Activated CD4-positive, alpha-beta T cell treated with anti-CD3 and anti-CD28 coated beads for 4 hours (primary cell): ENCODE results near the gene SLC24A3.
"Not testable (repeated sequence)": the region's sequence is repeated elsewhere in the genome, so short reads cannot be mapped to it uniquely, and the experiment has no call there.

ENCODE experiments used
- DNase-seq, 2 donors: peaks; one replicate each; pipeline ENCODE4 v3.0.0-alpha.2; 2020

Gene SLC24A3

DNA sequence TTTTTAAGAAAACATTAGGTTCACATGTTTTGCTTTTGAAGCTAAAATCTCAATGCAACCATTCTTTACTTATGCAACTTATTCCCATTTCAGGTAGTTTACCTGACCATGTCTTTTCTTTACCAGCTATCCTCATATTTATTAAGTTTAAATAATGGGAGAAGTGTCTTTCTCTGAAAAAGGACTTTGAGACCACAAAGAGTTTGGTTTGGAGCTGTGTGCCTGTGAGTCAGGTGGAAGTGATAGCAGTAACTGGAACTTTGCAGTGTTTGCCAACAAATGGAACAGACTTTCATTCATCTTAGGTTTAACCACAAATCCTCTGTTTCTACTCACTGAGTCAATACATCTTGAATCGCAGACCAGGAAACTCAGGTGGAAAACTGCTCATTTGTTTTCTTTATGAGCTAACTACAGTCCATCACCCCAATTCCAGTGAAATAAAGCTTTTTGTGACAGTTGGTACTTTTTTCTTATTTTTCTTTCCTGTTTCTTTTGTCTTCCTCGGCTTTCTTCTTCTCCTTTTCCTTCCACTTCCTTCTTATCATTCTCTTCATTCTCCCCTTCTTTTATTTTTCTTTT is 397.3 kb downstream of the SLC24A3 start:
- DNase-seq: no peak

DNA sequence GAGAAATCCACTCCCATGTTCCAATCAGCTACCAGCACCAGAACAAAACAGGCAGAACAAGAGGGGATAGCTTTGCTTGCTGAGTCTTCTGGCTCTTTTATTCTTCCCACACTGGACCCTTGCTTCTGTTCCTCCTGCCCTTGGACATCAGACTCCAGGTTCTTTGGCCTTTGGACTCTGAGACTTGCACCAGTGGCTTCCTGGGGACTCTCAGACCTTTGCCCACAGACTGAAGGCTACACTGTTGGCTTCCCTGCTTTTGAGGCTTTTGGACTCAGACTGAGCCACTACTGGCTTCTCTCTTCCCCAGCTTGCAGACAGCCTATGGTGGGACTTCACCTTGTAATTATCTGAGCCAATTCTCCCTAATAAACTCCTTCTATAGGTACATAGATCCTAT is 403.2 kb downstream of the SLC24A3 start:
- no peak for DNase-seq

DNA sequence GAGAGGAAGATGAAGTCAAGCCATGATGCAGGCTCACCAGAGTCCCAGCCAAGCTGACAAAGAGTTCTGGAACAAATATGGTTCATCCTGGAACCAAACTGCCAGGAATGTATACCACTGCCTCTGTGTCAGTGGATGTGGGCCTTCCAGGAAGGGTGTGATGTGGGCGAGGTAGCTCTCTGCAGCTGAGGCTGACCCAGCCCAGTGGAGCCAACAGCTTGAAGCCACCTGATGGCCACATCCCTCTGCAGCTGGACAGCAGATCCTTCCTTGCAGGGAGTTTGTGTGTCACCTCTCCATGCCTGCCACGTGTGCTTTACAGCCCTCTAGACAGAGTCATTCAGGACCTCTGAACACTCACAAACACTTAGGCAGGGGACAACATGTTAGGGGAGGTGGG is 403.6 kb downstream of the SLC24A3 start:
- DNase-seq: no peak

DNA sequence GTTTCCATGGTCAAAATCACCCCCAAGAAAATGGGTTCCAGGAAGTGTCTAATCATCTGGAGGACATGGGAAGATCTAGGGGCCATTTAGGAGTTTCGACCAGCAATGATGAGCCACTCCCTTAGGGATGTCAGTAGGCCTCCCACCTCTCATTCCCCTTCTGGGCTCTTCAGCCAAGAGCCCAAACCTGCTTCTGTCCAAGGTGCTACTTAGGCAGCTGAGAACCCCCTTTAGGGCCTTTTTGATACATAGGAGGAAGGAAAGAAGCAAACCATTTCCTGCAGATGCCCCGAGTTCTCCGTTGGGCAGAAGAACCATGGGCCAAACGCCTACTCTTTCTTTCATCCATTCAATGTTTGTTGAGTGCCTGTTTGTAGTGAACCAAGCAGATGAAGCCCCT is 404.2 kb downstream of the SLC24A3 start:
- no peak for DNase-seq

DNA sequence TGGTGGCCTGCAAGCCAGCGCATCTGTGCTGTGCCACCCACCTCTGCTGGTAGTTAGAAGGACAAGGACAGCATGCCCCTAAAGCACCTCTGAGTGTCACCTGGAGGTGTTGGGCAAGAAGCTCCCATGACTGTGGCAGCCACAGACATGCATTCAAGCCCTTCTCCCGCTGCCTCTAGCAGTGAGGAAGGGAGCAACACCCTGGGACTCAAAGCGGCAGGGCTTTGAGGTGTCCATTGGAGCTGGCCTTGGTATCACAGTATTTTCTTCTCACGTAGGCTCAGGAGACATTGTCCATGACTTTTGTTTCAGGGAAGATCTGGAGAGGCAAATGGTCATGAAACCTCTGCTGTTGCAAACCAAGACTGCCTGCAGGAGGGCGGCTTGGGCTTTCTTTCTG is 404.8 kb downstream of the SLC24A3 start:
- no peak for DNase-seq

DNA sequence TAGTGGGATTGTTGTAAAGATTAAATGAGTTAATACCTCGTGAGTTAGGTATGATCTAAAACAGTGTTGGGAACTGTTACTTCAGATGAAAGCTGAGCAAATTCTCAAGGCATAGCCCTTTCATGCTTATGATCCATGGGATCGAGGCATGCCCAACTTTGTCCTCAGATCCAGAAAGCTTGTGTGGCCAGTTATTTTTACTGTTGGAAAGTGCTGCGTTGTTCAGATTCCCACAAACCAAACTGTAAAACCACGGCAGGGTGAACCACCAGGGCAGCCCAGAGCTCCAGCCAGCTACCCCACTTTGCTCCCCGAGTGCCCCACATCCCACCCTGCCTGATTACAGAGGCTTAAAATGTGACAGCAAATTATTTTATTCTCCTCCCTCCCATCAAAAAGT is 406.3 kb downstream of the SLC24A3 start:
- DNase-seq: no peak

DNA sequence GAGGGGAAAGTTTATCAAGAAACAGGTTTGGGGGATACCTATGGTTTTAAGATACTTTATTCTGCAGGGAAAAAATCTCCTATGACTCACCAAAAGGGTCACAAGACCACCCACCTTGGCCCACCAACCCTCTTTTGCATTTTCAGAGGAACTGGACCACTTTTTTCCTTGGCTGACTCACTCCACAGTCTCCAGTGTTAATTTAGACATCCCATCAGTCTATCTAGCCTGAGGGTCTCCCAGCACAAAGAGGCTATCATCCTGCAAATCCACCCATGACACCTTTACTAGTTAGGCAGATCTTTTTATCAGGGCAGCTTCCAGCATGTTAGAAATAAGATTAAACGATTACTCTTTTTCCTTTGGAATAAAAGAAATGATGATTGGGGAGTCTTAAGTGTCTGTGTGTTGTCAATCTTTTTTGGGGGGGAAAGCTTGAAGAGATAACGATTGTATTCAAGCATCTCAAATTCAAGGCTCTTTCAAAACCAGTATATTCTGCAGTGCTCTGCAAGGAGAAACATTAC is 407.5 kb downstream of the SLC24A3 start:
- no peak for DNase-seq

DNA sequence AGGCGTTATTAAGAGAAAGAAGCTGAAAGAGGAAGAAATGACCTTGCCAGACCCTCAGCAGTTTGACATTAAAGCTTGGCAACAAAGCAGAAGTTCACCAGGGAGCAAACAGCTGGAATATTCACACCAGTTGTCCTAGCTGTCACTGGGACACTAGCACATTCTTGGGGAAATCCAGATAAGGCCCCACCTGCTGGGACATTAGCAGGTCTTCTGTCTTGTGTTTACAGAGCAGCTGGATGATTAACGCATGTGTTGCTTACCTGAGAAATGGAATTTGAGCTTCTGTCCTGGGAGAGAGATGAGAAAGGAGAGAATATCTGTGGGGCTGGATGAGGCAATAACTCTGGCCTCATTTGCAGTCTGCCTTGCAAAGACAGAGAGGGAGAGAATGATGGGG is 408.0 kb downstream of the SLC24A3 start:
- DNase-seq: no peak

DNA sequence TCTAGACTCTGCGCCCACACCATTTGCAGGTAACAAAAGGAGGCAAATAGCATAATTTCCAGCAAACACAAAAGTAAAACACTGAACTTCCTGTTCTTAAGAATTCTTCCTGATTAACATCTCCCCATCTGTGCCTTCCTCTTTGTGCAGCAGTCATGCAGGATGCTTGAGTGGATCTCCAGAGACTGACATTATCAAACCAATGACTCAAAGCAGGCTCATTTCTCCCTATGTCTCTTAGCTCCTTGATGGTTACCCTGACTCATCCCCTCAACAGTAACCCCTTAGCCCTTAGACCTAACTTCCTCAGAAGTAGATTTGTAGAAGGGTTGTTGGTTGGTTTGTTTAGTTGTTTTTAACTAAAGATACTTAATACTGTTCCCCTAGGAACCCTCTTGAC is 408.6 kb downstream of the SLC24A3 start:
- no peak for DNase-seq

DNA sequence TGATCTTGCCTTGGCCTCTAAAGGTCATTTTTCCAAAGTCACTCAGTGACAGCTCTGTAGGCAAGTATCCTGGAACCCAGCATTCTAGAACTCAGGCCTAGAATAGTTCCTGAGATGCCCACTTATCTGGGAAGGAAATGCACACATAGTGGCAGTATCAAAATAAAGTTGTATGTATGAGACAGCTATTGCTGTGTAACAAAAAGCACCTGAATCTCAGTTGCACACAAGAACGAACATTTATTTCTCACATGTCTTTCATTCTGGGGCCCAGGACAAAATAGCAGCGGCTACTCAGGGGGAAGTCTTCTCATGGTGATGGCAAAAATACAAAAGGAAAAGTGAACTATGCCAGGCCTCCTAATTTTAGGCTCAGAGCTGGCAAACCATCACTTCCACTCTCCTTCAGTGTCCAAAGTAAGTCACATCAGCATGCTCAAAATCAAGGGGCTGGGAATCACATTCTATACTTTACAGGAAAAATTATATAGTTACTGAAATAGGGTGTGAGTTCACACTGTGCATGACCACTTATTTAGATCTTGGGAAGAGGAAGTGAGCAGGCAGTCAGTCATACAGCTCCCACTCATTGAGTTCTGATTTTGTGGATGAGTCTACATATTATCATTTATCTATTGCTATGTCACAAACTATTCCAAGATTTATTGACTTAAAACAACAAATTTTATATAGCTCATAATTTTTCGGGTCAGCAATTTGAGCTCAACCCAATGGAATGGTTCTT is 412.0 kb downstream of the SLC24A3 start:
- DNase-seq: no peak

DNA sequence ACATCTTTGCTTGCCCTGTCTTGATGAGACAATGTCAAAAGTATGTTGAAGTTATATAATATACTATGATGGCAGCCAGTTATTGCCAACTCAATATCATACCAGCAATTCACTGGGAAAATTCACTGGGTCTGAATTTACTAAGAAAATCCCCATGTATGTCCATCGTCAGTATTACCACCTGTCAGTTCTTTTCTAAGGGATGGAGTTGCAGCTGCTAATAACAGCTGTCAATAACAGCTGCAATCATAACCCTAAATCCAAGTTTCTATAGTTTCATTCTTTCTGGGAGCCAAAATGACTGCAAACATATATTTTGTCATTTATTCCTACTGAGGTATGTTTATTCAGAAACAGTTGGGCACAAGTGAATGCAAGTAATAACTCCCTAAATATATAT is 413.0 kb downstream of the SLC24A3 start:
- no peak for DNase-seq

DNA sequence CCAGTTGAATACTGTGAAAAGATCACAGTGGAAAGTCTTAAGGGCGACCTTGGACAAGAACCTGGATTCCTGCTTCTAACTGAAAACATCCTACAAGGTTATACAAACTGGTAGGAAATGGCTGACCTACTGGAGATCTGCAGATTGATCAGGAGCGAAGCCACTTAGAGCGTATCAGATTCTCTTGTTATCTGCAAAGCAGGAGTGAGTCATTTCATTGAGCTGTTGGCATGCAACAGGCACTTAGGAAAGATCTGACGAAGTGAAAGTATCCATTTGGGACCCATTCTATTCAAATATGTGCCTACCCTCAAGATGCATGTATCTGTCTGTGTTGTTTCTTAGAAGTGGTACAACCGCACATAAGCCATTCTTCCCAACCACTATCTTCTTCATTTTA is 414.5 kb downstream of the SLC24A3 start:
- DNase-seq: no peak

DNA sequence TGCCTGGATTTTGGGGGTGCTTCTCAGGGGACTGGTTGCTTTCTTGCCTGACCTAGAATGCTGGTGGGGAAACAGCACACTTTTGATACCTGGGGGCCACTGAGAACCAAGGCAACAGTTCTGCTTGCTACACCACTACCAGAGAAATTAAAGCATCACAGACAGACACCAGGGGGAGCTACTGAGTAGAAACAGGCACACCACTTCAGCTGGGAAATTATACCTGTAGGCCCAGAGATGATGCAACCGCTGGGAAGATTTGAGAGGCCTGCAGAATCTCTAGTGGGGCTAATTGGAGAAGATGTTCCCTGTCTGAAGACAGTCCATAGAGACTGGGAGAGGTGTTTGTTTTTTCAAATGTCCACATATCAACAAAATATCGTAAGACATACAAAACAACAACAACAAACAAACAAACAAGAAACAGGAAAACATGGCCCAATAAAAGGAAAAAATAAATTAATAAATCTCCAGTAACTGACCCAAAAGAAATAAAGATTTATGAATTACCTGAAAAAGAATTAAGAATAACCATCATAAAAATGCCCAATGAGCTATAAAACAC is 416.2 kb downstream of the SLC24A3 start:
- DNase-seq: peak; percentile 8 to 24

DNA sequence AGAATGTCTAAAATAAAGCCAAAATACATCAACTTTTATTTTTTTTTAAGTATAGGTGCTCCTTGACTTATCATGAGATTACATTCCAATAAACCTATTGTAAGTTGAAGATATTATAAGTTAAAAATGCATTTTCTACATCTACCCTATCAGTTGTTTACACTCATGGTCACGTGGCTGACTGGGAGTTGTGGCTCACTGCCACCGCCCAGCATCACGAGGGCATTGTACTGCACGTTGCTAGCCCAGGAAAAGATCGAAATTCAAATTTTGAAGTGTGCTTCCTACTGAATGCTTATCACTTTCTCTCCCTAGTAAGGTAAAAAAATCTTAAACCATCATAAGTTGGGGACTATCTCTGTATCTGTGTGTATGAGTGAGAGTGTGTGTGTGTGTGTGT is 419.0 kb downstream of the SLC24A3 start:
- DNase-seq: no peak

DNA sequence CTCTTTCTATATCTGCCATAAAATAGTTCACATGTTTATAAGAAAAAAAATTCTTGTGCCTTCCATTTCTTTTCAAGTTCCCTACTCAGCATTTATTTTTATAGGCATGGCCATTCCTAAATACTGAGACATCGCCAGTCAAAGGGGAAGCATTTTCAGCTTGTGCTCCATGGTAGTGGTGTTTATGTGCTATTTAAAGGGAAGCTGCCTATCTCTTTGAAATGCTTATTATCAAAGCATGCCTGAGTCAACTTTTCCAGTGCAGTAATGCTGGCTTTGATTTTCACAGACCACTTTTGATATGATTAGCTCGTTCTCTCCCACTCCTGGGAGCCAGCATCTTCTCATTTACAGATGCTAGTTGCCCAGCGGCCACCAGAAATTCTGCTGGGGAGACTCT is 421.5 kb downstream of the SLC24A3 start:
- no peak for DNase-seq

DNA sequence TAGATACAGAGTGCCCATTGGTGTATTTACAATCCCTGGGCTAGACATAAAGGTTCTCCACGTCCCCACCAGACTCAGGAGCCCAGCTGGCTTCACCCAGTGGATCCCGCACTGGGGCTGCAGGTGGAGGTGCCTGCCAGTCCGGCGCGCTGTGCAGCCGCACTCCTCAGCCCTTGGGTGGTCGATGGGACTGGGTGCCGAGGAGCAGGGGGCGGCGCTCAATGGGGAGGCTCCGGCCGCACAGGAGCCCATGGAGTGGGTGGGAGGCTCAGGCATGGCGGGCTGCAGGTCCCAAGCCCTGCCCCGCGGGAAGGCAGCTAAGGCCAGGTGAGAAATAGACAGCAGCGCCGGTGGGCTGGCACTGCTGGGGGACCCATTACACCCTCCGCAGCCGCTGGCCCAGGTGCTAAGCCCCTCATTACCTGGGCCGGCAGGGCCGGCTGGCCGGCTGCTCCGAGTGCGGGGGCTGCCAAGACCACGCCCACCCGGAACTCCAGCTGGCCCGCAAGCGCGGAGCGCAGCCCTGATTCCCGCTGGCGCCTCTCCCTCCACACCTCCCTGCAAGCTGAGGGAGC is 427.1 kb downstream of the SLC24A3 start:
- not testable (repeated sequence) for DNase-seq

DNA sequence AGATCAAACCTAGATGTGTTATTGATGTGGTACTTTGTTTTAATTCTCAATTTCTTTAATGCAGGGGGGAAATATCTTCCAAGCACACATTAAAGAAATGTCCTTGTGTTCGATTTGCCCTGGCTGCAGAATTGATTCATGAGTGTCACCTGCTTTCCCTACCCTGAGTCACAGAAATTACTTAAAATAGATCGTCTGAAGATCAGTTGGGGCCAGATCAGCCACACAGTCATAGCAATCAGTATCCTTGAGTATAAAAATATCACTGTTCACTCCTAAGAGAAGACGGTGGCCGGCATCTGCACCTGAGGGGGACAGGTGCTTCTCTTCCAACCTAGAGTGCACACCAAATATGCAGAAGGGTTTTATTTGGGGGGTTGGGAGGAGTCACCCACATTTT is 430.4 kb downstream of the SLC24A3 start:
- no peak for DNase-seq

DNA sequence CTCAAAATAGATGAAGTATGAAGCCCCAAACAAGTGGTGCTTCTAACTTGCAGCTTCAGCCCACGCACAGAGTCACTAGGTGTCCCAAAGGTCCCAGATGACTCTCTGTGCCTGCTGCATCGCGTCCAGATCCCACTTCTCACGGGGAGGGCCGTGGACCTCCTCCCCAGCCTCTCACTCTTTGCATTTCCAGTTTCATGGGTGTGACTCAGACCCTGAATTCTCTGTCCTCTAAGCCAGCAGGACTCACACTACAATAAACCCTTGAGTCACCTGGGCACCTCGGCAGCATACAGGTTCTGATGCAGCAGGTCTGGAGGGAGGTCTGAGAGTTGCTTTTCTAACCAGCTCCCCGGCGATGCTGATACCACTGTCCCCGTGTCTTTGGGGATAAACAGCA is 431.6 kb downstream of the SLC24A3 start:
- DNase-seq: no peak

DNA sequence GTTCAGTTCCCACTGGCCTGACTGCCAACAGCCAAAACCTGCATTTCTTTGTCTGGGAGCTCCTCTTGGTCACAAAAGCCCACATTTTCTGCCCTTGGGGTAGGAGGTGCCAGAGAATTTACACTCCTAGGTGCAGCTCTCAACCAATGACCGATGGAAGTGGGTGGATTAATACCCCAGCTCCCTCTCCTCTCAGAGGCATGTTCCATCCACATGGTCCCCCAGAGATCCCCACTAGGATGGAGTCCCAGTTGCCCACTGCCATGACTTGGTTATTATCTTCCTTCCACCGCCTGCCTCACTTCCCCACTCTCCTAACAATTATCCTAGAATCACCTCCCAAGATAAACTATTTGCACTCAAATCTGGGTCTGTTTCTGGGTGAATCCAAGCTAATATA is 434.5 kb downstream of the SLC24A3 start:
- DNase-seq: no peak

DNA sequence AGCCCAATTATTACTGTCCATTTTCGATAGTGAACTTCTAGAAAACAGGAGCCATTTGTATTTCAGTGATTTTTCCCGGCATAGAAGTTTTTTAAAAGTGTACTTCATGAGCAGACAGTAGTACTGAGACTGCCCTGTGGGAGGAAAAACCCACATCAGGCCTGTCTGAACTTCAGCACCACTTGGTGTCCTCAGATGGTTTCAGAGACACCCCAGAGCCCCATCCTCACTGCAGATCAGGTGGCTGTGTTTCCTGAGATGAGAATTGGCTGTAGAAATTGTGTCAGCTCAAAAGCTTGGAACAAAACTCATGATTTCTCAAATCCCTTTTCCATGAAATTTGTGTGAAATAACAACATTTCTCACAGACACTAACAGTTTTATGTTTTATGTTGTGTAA is 435.6 kb downstream of the SLC24A3 start:
- no peak for DNase-seq

DNA sequence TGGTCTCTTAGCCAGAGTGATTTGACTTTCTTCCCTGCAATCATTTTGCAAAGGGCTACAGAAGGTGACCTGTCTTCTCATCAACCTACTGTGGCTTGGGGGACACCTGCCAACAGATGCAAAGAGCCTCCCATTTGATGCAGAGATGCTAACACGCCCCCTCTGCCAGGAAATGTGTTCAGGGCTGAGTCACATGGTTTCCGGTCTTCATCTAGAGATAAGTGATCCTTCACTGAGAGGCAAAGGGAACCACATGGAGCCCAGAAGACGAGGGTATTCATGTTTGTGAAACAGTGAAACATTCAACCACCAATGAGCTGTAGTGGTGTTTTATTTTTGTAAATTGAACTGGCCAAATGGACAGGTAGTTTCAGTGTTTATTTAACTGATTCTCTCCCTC is 436.6 kb downstream of the SLC24A3 start:
- DNase-seq: no peak

DNA sequence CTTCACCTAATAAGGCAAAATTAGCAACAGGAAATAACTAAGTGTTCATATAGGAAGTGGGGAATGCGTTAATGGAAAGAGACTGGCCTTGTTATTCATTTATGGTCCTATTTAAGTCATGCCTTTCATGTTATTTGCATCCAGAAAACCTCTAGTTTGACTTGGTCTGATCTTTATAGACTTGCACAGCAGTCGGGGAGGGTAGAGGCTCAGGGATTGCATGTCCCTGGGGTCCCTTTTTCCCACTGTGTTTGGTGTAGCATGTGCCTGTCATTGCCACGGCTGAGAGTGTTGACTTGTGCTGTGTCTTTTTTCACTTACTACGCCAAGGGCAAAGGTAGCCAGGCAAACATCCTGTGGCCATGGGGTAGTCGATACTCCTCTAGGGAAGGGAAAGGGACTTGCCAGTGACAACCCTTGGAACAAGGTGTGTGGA is 440.2 kb downstream of the SLC24A3 start:
- DNase-seq: no peak

DNA sequence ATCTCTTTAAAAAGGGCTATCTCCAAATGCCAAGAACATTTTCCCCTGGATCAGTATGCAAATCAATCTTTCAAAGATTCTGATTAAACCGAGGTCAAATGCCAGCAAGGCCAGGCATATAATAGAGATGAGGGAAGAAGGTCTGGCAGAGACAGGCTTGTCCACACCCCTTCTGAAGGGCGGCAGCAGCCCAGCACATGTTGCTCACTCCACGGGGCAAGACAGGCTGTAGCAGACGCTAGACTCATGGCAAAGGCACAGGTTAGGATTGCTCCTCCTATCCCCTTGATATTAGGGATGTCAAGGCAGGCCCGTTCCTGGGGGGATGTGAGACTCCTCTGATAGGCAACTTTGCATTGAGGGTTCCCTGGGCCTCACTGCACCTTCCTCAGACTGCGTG is 440.9 kb downstream of the SLC24A3 start:
- DNase-seq: no peak

DNA sequence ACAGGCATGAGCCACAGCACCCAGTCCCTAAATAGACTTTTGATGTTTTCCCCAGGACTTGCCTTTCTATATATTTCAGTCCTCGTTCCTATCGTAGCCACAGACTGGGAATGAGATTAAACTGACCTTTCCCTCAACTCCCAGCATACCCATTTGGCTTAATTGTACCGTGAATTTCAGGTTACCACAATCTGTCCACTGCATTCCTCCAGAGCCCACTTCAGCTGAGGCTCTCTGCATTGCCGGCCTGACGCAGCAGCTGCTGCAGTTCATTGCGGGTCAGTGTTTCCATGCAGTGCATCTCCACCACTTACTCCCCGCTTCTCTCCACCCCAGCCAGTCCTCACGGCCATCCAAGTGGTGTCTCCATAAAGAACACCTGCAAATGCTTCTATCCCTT is 442.5 kb downstream of the SLC24A3 start:
- DNase-seq: no peak
